ENCODE measurements around the gene BRSK2. TPM values are rescaled to one million over a fixed set of nuclear protein-coding genes. Genes with fewer than 3 reads are reported as not detected.

BRSK2 gene
- total RNA-seq, 4 donors from 2014 or later: 0.72 to 1.6 (median 0.82) TPM; not detected in 1

GRCh38 chr11:1436468-1437039, 46.8 kb downstream of the BRSK2 start:
- TF ChIP-seq, protein P1, sequence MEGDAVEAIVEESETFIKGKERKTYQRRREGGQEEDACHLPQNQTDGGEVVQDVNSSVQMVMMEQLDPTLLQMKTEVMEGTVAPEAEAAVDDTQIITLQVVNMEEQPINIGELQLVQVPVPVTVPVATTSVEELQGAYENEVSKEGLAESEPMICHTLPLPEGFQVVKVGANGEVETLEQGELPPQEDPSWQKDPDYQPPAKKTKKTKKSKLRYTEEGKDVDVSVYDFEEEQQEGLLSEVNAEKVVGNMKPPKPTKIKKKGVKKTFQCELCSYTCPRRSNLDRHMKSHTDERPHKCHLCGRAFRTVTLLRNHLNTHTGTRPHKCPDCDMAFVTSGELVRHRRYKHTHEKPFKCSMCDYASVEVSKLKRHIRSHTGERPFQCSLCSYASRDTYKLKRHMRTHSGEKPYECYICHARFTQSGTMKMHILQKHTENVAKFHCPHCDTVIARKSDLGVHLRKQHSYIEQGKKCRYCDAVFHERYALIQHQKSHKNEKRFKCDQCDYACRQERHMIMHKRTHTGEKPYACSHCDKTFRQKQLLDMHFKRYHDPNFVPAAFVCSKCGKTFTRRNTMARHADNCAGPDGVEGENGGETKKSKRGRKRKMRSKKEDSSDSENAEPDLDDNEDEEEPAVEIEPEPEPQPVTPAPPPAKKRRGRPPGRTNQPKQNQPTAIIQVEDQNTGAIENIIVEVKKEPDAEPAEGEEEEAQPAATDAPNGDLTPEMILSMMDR (IDR thresholded peaks at IDR 0.05): no peak
- DNase-seq (ENCODE audit: low spot score): no peak
- no peak for ATAC-seq (ENCODE audit: low FRiP score)

- TF ChIP-seq, protein P1 (IDR thresholded peaks at IDR 0.05): no peak
- ATAC-seq (ENCODE audit: low FRiP score) (peak; percentile 50), DNase-seq (ENCODE audit: low spot score) (no peak)
Measured at GRCh38 chr11:1437500-1437899, 47.8 kb downstream of the BRSK2 start.

DNA sequence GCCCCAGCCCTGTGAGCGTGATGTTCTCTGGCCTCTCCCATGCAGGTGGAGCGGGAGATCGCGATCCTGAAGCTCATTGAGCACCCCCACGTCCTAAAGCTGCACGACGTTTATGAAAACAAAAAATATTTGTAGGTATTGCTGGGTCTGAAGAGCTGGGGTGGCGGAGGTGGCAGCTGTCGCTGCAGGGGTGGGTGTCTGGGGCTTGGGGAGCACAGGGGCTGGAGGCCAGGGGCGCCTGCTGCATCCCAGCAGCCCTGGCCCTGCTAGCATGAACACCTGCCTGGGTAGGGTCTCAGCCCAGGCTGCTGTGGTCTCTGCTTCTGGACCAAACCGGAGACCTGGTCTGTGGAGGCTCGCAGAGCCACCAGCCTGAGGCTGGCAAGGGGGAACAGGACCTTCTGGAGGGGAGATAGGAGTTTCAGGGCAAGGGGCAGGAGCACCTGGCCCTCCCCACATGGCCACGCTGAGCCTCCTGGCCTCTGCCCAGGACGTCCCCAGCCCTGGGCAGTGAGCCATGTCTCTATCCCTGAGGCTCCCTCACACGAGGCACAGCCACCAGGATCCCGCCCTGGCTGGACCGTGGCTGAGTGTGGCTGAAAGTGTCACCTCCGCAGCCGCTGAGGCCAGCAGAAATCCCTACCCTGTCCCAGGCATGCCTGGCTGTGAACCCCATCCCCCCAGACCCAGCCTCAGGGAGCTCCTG, 48.7 kb downstream of the BRSK2 start:
- TF ChIP-seq, protein P1 (IDR thresholded peaks at IDR 0.05): no peak
- DNase-seq (ENCODE audit: low spot score): no peak
- no peak for ATAC-seq (ENCODE audit: low FRiP score)

- no peak for ATAC-seq (ENCODE audit: low FRiP score)
- TF ChIP-seq, protein P1 (IDR thresholded peaks at IDR 0.05): no peak
- no peak for DNase-seq (ENCODE audit: low spot score)
Measured at GRCh38 chr11:1438967-1439330, 49.2 kb downstream of the BRSK2 start.

DNA sequence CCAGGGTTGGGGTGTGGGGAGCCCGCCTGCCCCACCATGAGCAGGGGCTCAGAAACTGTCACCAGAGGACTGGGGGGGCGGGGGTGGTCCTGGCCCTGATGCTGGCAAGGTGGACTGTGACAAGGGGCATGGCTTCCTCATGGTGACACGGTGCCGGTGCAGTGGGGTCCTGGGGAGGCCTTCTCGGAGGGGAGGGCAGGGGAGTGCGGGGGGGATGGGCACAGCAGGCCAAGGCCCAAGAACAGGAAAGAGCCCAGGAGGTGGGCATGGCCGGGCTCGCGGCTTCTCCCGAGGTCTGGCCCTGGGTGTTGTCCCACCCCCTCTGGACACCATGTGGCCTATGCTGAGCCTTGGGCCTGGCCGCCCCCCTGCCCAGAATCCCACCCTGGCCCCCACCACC, 49.6 kb downstream of the BRSK2 start:
- TF ChIP-seq, protein P1 (IDR thresholded peaks at IDR 0.05): no peak
- no peak for ATAC-seq (ENCODE audit: low FRiP score)
- no peak for DNase-seq (ENCODE audit: low spot score)

- no peak for ATAC-seq (ENCODE audit: low FRiP score)
- TF ChIP-seq, protein P1 (IDR thresholded peaks at IDR 0.05): no peak
Measured at GRCh38 chr11:1440066-1440465, 50.3 kb downstream of the BRSK2 start.

GRCh38 chr11:1440496-1440895, 50.8 kb downstream of the BRSK2 start:
- TF ChIP-seq, protein P1 (IDR thresholded peaks at IDR 0.05): no peak
- ATAC-seq (ENCODE audit: low FRiP score) (no peak), DNase-seq (ENCODE audit: low spot score) (no peak)

More at GRCh38 chr11:1440066-1440465, 50.3 kb downstream of the BRSK2 start:
- DNase-seq (ENCODE audit: low spot score): no peak
